G401 (cell line): Measurements from ENCODE around the gene COL21A1. TPM values are rescaled to one million over a fixed set of nuclear protein-coding genes. Genes with fewer than 3 reads are reported as not detected.
"Not testable (repeated sequence)": the region's sequence is repeated elsewhere in the genome, so short reads cannot be mapped to it uniquely, and the experiment has no call there.

Experiments used
- DNase-seq: peaks from one replicate; pipeline ENCODE4 v3.0.0-alpha.2; 2015; ENCODE audit warnings: low spot score
- in situ Hi-C: cut with HindIII; loops from 2 replicates; pipeline ENCODE4 v1.10.0; 2016; ENCODE audit warnings: low sequenced_read_pairs, mixed read lengths
- total RNA-seq: library from RNA; depleted of rRNA; stranded (reverse); fragments of >200 nt; shearing (Covaris generic); gene quantifications from 2 replicates; pipeline ENCODE4 v1.2.3, GENCODE V29; 2014; rRNA removed

The COL21A1 gene
- total RNA-seq = not detected in 2 replicates

DNA sequence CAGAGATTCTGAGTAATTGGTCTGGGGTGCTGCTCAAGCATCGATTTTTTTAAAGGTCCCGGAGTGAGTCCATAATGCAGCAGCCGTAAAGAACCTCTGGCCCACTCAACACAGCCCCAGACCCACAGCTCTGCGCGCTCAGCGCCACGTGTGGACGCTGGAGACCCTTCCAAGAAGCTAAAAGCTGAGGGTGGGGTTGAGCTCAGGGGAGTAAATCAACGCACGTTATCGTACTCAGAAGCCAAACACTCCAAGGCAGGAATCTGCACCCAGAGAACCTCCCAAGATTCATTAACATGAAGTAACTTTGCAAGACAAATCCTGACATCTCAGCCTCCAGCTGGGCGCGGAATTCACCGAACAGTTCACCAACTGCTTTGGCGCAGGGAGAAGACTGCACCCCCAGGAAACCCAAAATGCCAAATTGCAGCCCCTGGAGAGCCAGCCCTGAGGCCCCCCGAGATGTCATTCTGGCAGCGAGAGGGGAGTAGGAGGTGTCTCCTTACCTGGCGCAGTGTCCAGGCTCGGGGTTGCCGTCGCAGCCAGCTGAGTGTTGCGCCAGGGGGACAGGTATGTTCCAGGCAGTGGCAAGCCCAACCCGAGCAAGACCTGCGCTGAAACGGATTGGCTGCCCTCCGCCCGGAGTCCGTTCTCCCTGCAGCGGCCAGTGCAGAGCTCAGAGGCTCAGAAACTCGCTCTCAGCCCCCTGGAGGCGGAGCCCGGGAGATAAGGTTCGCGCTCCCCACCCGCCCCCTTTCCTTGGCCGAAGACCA, at the start of gene COL21A1:
COL21A1 (minus strand) TSS at position 700 of the 773 bp plus-strand sequence. CDS start 64,962 bp downstream, outside the sequence.
- DNase-seq = peak; percentile 64
- in situ Hi-C loops = no loop called here

- in situ Hi-C loops = no loop called here
- no peak for DNase-seq
These were observed 46.4 kb upstream of the COL21A1 start for GRCh38 chr6:56293781-56294180.

- peak; percentile 70 for DNase-seq
- in situ Hi-C loops = no loop called here
These were observed 45.3 kb upstream of the COL21A1 start for GRCh38 chr6:56292505-56293181.

GRCh38 chr6:56291302-56291917, 44.0 kb upstream of the COL21A1 start:
- DNase-seq = no peak
- in situ Hi-C loops = no loop called here

GRCh38 chr6:56289721-56290120, 42.3 kb upstream of the COL21A1 start:
- DNase-seq = no peak
- in situ Hi-C loops = no loop called here

- in situ Hi-C loops = no loop called here
- no peak for DNase-seq
These were observed 41.0 kb upstream of the COL21A1 start for GRCh38 chr6:56288347-56288746.

DNA sequence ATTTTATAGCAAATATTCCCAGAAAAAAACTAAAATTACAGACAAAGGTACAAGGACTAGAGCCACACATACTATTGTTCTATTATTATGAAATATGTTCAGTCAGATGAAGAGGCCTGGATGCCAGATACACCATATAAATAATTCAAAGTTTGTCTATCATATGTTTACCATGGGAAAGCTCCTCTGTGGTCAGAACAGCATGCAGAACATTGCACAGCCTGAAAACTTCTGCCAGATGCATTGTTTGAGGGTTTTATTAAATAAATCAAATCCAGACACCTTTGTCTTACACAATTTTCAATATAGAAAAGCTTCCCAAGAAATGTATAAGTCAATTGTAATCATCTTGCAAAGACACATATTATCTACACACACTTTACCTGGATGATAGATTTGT, 35.0 kb upstream of the COL21A1 start:
- no peak for DNase-seq
- in situ Hi-C loops = no loop called here

DNA sequence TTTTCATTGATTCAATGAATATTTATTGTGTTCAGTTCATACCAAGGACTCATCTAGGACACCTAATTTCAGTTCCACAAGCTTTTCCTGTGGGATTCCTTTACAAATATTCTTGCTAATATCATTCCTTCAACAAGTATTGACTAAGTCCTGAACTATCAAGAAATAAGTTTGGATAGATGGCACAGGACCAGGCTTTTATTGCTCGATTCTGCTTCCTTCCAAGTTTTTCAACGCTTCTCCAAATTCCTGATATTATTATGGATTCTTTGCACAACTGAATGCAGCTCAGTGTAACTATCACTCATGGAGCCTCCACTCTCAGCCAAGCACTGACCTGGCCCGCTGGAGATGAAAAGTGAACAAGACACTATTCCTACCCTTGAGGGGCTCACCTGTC, 32.7 kb upstream of the COL21A1 start:
- DNase-seq = no peak
- in situ Hi-C loops = no loop called here

- in situ Hi-C loops = no loop called here
- peak; percentile 45 for DNase-seq
These were observed 32.1 kb upstream of the COL21A1 start for GRCh38 chr6:56279331-56280080.

GRCh38 chr6:56278171-56278591, 30.8 kb upstream of the COL21A1 start:
- no peak for DNase-seq
- in situ Hi-C loops = no loop called here

DNA sequence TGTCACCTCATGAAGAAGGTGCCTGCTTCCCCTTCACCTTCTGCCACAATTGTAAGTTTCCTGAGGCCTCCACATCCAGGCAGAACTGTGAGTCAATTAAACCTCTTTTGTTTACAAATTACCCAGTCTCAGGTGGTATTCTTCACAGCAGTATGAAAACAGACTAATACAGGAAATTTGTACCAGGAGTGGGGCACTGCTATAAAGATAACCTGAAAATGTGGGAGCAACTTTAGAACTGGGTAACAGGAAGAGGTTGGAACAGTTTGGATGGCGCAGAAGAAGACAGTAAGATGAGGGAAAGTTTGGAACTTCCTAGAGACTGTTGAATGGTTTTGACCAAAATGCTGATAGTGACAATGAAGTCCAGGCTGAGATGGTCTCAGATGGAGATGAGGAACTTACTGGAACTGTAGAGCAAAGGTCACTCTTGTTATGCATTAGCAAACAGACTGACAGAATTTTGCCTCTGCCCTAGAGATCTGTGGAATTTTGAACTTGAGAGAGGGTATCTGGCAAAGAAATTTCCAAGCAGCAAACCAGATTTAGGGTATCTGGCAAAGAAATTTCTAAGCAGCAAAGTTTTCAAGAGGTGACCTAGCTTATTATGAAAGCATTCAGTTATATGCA, 23.5 kb upstream of the COL21A1 start:
- in situ Hi-C loops = no loop called here
- DNase-seq = no peak

GRCh38 chr6:56268266-56268665, 20.9 kb upstream of the COL21A1 start:
- in situ Hi-C loops = no loop called here
- no peak for DNase-seq

DNA sequence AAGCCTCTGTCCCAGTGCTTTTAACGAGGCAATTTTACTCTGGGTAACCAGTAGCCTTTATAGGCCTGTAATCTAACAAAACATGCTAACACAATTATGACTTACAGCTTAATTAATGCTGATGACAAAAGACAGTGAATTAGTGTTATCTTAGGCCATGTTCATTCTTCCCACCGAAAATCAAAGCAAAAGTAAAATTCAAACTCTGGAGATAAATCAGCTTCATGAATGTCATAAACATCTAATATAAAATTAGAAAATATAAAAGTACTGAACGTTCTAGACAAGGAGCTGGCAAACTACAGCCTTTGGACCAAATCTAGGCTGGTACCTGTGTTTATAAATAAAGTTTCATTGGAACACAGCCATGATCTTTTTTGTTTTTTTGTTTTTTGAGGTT, 18.6 kb upstream of the COL21A1 start:
- DNase-seq = no peak
- in situ Hi-C loops = no loop called here

DNA sequence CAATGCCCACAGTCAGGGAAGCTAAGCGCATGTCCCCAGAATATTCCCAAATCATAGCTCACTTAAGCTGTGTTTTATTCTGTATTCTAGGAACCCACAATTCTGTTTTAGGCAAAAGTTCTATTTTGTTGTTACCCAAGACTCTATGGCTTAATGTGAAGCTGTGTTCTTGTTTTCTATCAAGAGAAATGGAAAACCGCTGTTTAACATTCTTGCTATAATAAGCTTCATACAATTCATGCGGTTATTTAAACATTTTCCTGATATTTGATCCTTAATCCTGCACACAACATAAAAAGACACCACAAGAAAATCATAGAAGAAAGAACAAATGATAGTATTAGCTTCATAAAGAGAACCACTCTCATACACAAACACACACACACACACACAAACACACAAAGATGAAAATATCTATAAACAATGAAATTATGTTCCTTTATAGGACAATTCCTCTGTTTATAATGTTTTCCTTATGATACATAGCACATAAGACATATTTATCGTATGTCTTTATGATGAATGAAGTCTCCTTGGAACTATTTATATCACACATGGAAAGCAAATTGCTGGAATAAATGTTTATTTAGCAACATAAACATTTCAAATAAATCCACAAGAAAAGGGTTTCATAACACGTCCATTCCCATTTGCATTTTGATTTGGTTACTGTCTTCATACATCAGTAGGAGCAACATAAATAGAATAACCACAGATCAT, 16.4 kb upstream of the COL21A1 start:
- in situ Hi-C loops = no loop called here
- DNase-seq = no peak

DNA sequence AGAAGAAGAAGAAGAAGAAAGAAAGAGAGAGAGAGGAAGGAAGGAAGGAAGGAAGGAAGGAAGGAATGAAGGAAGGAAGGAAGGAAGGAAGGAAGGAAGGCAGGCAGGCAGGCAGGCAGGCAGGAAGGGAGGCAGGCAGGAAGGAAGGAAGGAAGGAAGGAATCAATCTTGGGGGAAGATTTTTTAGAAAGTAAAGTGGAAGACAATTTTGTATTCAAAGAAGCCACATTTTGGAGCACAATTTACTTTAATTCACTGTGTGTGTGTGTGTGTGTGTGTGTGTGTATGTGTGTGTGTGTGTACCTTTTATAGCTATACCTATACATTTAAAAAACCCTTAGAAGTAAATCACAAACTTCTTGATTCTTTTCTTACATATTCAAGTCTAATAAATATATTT, 13.2 kb upstream of the COL21A1 start:
- in situ Hi-C loops, DNase-seq: not testable (repeated sequence)

DNA sequence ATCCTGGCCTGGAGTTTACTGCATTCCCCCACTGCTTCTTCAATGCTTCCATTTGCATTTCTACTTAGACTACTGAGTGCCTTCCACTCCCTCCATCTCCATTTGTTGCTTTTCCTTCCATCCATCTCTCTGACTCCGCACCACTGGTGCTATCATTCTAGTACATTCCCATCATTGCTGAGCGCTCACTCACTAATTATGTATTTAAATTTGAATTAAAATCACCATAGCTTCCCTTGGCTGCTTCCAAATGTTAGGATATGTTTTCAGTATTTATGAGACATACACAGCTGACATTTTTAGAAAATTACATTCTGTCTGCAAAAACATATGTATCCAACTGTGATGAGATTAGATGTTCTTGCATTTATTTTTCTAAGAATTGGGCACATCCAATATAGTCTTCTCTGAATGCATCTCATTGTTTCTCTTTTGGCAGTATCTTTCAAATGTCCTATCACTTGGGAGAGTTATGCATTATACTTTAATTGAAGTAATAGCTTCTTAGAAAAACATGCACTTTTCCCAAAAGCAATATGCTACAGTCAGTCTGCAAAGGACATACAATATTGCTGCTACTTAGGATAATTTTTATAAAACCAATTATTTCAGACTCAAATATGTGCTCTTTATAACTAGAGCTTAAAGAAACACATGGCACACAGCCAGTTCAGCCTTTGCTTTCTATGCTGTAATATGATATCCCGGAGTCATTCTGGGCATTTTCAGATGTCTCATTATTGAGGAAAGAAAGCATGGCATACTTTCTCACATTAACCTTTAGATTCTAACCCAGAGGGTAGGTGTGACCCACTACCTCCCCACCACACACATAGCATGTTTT, 12.1 kb upstream of the COL21A1 start:
- DNase-seq = no peak
- in situ Hi-C loops = no loop called here

GRCh38 chr6:56255349-56255748, 8.0 kb upstream of the COL21A1 start:
- in situ Hi-C loops = no loop called here
- no peak for DNase-seq

- in situ Hi-C loops = no loop called here
- DNase-seq = no peak
These were observed 2.9 kb upstream of the COL21A1 start for GRCh38 chr6:56250266-56250665.
